HG02852 (cell line): ENCODE results near the gene RING1.

Experiments used
- ATAC-seq: cut with Tn5 transposase; IDR thresholded peaks from one replicate; pipeline ENCODE4 v1.9.1; 2021; ENCODE audit warnings: mild to moderate bottlenecking, moderate library complexity; ENCODE audit not compliant: unreplicated experiment

RING1 gene

DNA sequence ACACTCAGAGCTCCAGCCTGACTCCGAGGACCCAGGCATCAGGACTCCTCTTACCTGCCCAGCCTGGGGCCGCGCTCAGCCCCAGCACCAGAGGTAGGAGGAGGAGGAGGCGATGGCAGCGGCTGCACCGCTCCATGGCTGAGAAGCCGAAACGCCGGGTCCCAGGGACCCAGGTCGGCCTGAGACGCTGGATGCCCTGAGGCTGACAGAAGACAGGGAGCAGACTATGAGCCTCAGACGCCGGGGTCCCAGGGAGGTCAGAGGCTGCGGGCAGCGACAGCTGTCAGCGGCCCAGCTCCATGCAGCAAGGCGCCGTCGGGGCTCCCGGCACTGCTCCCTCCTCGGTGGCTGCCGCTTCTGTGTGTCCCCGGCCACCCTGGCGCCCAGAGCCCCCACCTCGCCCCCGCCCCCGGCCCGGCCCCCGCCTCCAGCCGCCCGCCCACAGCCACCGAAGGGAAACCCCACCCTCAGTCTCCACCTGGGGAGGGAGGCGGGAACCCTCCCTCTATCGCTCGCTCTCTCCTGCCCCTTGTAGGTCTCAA lies 16.1 kb upstream of the RING1 start, which contains the start of gene COL11A2:
Gene COL11A2, minus strand, starts transcription at position 363 of the 542 bp plus-strand sequence. Its CDS starts 227 bp downstream, at position 136.
- ATAC-seq, result no peak

DNA sequence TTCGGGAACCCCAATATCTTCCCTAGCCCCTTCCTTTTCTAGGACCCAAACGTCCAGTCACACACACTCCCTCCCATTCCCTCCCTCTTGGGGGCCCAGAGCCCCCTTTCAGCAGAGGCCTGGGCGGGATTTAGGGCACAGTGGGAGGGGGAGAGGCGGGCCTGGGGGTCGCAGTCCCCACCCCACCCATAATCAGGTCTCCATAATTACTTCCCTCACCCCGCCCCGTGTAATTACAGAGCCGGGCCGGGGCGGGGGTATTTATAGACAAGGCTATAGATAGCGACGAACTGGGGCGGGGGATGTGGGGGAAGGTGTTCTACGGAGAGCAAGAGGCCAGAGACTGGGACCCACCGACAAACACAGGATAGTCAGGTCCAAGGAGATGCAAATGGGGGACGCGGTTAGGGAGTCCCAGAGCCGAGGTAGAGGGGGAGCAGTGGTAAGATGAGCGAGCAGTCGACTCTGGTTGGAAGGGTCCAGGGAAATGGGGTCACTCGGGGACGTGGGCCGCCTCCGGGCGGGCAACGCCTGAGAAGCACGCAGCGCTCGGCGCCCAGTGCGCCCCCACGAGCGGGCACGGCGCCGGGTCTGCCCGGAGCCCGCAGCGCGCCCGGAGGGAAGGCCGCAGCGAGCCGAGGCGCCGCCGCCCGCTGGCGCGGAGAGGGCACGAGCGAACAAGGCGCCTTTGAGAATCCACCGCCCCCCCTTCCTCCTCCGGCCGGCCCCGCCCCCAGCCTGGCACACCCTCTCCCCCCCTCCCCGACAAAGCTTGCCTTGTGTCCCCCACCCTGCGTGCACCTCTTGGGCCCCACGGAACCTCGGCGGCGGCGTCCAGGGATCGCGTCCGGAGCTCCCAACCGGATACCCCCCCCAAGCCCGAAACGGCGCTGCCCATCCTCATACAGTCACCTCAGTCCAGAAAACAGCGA lies 15.4 kb upstream of the RING1 start:
- no peak for ATAC-seq

GRCh38 chr6:33193619-33194018 lies 14.7 kb upstream of the RING1 start:
- ATAC-seq, result no peak

GRCh38 chr6:33194431-33194979 lies 13.8 kb upstream of the RING1 start:
- no peak for ATAC-seq

- ATAC-seq, result no peak
Observed at GRCh38 chr6:33195304-33196165, 12.8 kb upstream of the RING1 start.

GRCh38 chr6:33197431-33198048 lies 10.8 kb upstream of the RING1 start:
- no peak for ATAC-seq

DNA sequence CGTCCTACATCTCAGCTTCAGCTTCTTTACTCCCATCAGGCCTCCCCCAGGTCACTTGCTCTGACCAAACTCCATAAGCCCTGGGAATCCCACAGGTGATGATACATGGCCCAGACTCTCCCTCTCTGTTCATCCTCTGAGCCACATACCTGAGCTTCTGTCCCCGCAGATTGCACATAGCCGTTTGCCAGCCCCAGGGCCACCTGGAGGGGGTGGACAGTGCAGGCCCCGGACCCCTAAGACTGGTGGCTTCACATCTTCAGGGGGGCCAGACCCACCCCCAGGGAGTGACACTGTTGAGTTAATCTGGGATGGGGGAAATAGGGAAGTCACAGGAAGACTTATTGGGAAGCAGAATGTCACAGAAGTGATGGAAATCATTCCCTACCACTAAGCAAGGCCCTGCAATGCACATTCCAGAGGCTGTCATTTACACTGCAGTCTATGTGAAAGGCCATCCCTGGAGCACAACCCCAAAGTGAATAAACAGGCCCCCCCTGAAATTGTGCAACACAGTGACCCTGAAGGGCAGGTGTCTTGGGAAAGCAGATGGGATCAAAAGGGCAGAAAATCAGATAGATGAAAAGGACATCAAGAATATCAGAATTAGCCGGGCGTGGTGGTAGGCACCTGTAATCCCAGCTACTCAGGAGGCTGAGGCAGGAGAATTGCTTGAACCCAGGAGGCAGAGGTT lies 10.0 kb upstream of the RING1 start:
- no peak for ATAC-seq

- no peak for ATAC-seq
Observed at GRCh38 chr6:33198853-33199436, 9.4 kb upstream of the RING1 start.

GRCh38 chr6:33199687-33200218 lies 8.5 kb upstream of the RING1 start:
- ATAC-seq, result peak; percentile 13

GRCh38 chr6:33200219-33201146 lies 7.8 kb upstream of the RING1 start, which contains the start of the genes RXRB and SLC39A7:
Gene RXRB (minus strand): TSS chr6:33200665. CDS start chr6:33200476, 189 bp downstream.
Gene SLC39A7 (plus strand): TSS chr6:33200867. CDS start chr6:33201246, 379 bp downstream.
- peak; percentile 52 for ATAC-seq

DNA sequence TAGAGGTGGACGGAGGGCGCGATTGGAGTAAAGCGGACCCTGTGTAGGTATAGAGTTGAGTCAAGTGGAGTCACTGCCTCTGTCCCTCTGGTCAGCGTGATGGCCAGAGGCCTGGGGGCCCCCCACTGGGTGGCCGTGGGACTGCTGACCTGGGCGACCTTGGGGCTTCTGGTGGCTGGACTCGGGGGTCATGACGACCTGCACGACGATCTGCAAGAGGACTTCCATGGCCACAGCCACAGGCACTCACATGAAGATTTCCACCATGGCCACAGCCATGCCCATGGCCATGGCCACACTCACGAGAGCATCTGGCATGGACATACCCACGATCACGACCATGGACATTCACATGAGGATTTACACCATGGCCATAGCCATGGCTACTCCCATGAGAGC lies 7.2 kb upstream of the RING1 start:
- no peak for ATAC-seq

- no peak for ATAC-seq
Observed at GRCh38 chr6:33201935-33202334, 6.4 kb upstream of the RING1 start.

- ATAC-seq, result no peak
Observed at GRCh38 chr6:33202799-33203198, 5.5 kb upstream of the RING1 start.

GRCh38 chr6:33203443-33204164 lies 4.7 kb upstream of the RING1 start:
- no peak for ATAC-seq

- no peak for ATAC-seq
Observed at GRCh38 chr6:33204165-33204414, 4.2 kb upstream of the RING1 start.

DNA sequence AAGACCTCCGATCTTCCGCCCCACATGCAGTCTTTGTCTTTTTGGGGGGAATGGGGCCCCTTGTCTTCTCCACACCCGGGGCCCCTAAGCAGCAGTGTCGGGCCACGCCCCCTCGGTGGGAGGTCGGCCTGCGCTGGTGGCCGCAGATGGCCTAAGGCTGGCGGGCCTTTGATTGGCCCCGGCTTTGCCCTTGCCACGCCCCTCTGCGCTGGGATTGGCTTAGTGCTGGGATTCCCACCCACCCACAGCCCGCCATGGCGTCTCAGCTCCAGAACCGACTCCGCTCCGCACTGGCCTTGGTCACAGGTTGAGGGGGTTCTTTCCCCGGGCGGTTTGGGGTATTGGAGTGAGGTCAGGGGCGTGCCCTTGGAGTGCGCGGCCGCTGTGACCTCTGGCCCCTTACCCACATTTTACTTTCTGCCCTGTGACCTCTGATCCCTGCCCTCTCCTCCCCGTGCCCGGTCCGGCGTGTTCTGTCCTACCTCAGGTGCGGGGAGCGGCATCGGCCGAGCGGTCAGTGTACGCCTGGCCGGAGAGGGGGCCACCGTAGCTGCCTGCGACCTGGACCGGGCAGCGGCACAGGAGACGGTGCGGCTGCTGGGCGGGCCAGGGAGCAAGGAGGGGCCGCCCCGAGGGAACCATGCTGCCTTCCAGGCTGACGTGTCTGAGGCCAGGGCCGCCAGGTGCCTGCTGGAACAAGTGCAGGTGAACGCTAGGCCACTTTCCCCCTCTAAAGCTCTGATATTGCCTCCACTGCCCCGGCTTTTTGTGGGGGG lies 3.7 kb upstream of the RING1 start, which contains the start of gene HSD17B8:
Gene HSD17B8, plus strand, starts transcription at position 241 of the 776 bp plus-strand sequence. Its CDS starts 14 bp downstream, at position 255.
- ATAC-seq, result peak; percentile 53
